Suprapubic skin (tissue), 4 donors: ENCODE results near the gene TCERG1L.

Experiments
- CTCF ChIP-seq, 2 donors: fragments of 200-600 bp in 1 of 2; fragments of 450-650 bp in 1 of 2; sonication (generic) in 1 of 2; IDR thresholded peaks; one replicate each; pipeline ENCODE4 v1.5.1; 2016 to 2019; ENCODE audit warnings: antibody characterized with exemption in 2 of 2, mild to moderate bottlenecking in 1 of 2, moderate library complexity in 1 of 2
- EP300 ChIP-seq: sonication (generic); formaldehyde crosslinking; IDR thresholded peaks from one replicate; pipeline ENCODE4 v1.6.1; 2017; ENCODE audit warnings: antibody characterized with exemption
- POLR2A ChIP-seq, 2 donors: fragments of 450-650 bp; IDR thresholded peaks; one replicate each; pipeline ENCODE4 v1.6.1; 2017; ENCODE audit warnings: antibody characterized with exemption in 2 of 2, mild to moderate bottlenecking in 2 of 2, moderate library complexity in 2 of 2
- POLR2AphosphoS5 ChIP-seq, 3 donors: sonication (generic); formaldehyde crosslinking; IDR thresholded peaks; one replicate each; pipeline ENCODE4 v1.6.1; 2017; ENCODE audit warnings: antibody characterized with exemption in 3 of 3

- TF ChIP-seq POLR2AphosphoS5 (IDR thresholded peaks at IDR 0.05) (no peak), POLR2A (IDR thresholded peaks at IDR 0.05) (no peak), CTCF (IDR thresholded peaks at IDR 0.05) (no peak), EP300 (no peak)
These were observed 170.9 kb downstream of the TCERG1L start for GRCh38 chr10:131140606-131141005.
